Nephron (organoid): ENCODE measurements around the gene ZNF573.

Experiments used
- H3K27ac Mint-ChIP-seq, 3 experiments: 2 replicates each; pipeline ENCODE4 v1.8.0; 2020; ENCODE audit warnings: mixed read lengths in 3 of 3, mild to moderate bottlenecking in 2 of 3, moderate library complexity in 1 of 3
- H3K27me3 Mint-ChIP-seq: 2 replicates; pipeline ENCODE4 v1.8.0; 2021; ENCODE audit warnings: low read depth, mild to moderate bottlenecking, moderate library complexity, mixed read lengths
- H3K36me3 Mint-ChIP-seq: 2 replicates; pipeline ENCODE4 v1.8.0; 2020; ENCODE audit warnings: low read depth, mixed read lengths
- H3K4me1 Mint-ChIP-seq: 2 replicates; pipeline ENCODE4 v1.8.0; 2020; ENCODE audit warnings: mixed read lengths
- H3K4me3 Mint-ChIP-seq, 3 experiments: 2 replicates each; pipeline ENCODE4 v1.8.0; 2020; ENCODE audit warnings: mild to moderate bottlenecking in 3 of 3, mixed read lengths in 3 of 3, moderate library complexity in 2 of 3
- H3K9me3 Mint-ChIP-seq: 2 replicates; pipeline ENCODE4 v1.8.0; 2020; ENCODE audit warnings: mixed read lengths
- TF ChIP-seq, protein P1 (sequence below), 3 experiments: fragments of 200-600 bp; sonication (generic); IDR thresholded peaks; one replicate each; pipeline ENCODE4 v1.5.0; 2021; ENCODE audit warnings: antibody characterized with exemption in 3 of 3; ENCODE audit not compliant: unreplicated experiment in 3 of 3

The ZNF573 gene

DNA sequence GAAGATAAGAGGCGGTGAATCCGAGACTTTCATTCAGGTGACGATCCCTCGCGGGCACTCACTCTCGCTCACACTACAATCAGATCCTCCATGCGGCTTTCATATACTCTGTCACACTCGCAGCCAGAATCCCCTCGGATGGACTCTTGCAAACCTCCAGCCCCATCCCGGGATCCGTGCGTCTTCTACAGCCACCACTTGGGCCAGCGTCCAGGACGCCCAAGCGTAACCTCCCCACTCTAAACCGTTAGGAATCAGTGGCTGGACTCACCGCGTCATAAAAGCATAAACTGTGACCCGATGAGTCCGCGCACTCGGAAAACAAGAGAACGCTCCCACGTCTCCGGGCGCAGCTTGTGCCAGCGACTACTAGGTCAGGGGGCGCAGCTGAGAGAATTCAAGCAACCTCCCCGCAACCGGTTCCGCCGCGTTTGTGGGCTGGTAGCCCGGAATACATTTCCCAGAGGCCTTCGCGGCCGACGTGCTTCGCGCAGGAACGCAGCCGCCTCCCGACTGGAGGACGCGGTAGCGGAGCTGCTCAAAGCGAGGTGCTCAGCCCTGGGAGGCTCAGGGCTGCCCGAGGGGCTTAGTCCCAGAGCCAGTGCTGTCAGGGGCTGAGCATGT is 87.4 kb downstream of the ZNF573 start:
- Mint-ChIP-seq H3K27me3 (no peaks in the 10 kb centered on the region), H3K36me3 (peaks cover 36% of the 10 kb centered on the region), H3K9me3 (peaks cover 22% of the 10 kb centered on the region), H3K27ac (peak overlapping the region; percentile 91 to 98 (median 94)), H3K4me3 (peak overlapping the region; percentile 92 to 97 (median 95)), H3K4me1 (peaks cover 11% of the 10 kb centered on the region)
- TF ChIP-seq, protein P1, sequence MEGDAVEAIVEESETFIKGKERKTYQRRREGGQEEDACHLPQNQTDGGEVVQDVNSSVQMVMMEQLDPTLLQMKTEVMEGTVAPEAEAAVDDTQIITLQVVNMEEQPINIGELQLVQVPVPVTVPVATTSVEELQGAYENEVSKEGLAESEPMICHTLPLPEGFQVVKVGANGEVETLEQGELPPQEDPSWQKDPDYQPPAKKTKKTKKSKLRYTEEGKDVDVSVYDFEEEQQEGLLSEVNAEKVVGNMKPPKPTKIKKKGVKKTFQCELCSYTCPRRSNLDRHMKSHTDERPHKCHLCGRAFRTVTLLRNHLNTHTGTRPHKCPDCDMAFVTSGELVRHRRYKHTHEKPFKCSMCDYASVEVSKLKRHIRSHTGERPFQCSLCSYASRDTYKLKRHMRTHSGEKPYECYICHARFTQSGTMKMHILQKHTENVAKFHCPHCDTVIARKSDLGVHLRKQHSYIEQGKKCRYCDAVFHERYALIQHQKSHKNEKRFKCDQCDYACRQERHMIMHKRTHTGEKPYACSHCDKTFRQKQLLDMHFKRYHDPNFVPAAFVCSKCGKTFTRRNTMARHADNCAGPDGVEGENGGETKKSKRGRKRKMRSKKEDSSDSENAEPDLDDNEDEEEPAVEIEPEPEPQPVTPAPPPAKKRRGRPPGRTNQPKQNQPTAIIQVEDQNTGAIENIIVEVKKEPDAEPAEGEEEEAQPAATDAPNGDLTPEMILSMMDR (IDR thresholded peaks at IDR 0.05; ENCODE audit: unreplicated experiment in 3 of 3): peak in 1 of 3 experiments; percentile 15
